NCI-H1105 treated with DMSO at 0.1 percent for 48 hours (cell line): Measurements from ENCODE around the gene ANKRD33.

Experiments used
- DNase-seq: peaks from one replicate; lab custom pipeline; 2025; lab: John Stamatoyannopoulos, UW

Gene ANKRD33

GRCh38 chr12:51862947-51863346, 25.0 kb upstream of the ANKRD33 start:
- no peak for DNase-seq

GRCh38 chr12:51863363-51863932, 24.5 kb upstream of the ANKRD33 start:
- DNase-seq, result no peak

GRCh38 chr12:51863933-51864832, 23.7 kb upstream of the ANKRD33 start:
- no peak for DNase-seq

- DNase-seq, result no peak
Measured at GRCh38 chr12:51864833-51865670, 22.9 kb upstream of the ANKRD33 start.

GRCh38 chr12:51865757-51866270, 22.1 kb upstream of the ANKRD33 start:
- DNase-seq, result no peak

GRCh38 chr12:51866324-51866723, 21.6 kb upstream of the ANKRD33 start:
- DNase-seq, result no peak

- DNase-seq, result no peak
Measured at GRCh38 chr12:51866762-51867161, 21.1 kb upstream of the ANKRD33 start.

GRCh38 chr12:51867371-51867770, 20.5 kb upstream of the ANKRD33 start:
- no peak for DNase-seq

GRCh38 chr12:51867796-51868428, 20.0 kb upstream of the ANKRD33 start:
- no peak for DNase-seq

- no peak for DNase-seq
Measured at GRCh38 chr12:51868821-51869495, 18.9 kb upstream of the ANKRD33 start.

GRCh38 chr12:51869496-51869865, 18.4 kb upstream of the ANKRD33 start:
- no peak for DNase-seq

- DNase-seq, result no peak
Measured at GRCh38 chr12:51869931-51870330, 18.0 kb upstream of the ANKRD33 start.

GRCh38 chr12:51870504-51870903, 17.4 kb upstream of the ANKRD33 start:
- no peak for DNase-seq

- no peak for DNase-seq
Measured at GRCh38 chr12:51871126-51871525, 16.8 kb upstream of the ANKRD33 start.

GRCh38 chr12:51871918-51872688, 15.8 kb upstream of the ANKRD33 start:
- DNase-seq, result no peak

GRCh38 chr12:51872689-51872981, 15.3 kb upstream of the ANKRD33 start:
- no peak for DNase-seq

GRCh38 chr12:51873251-51873994, 14.5 kb upstream of the ANKRD33 start:
- DNase-seq, result no peak

- DNase-seq, result no peak
Measured at GRCh38 chr12:51874000-51874399, 13.9 kb upstream of the ANKRD33 start.

GRCh38 chr12:51874486-51874885, 13.4 kb upstream of the ANKRD33 start:
- DNase-seq, result no peak

GRCh38 chr12:51879102-51879501, 8.8 kb upstream of the ANKRD33 start:
- no peak for DNase-seq
